ENCODE data around the gene RRP7A.

DNA sequence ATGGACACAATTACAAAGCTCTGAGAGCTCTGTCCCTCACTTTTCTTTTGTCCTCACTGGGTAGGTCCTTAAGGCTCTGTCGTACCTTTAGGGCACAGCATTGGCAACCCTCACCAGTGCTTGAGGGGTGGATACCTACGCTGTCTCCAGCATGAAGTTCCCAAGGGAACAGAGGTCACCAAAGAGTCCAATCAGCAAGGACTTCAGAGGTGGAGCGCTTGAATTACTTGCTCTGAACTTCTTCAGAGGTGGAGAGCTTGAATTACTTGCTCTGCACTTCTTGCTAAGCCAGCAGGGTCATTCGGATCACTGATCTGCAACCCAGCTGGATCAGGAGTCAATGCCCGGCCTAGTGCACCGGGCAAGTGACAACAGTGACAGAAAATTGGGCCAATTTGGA is 35.1 kb downstream of the RRP7A start:
- TF ChIP-seq POLR2A (IDR thresholded peaks at IDR 0.05) (no peak), CTCF (IDR thresholded peaks at IDR 0.05) (no peak)
